ENCODE measurements around the gene FOXB2.
"Not testable (repeated sequence)": the region's sequence is repeated elsewhere in the genome, so short reads cannot be mapped to it uniquely, and the experiment has no call there.

Gene FOXB2

GRCh38 chr9:77019236-77019925 lies at the start of gene FOXB2:
FOXB2 (plus strand) TSS chr9:77019655; CDS start chr9:77019655, 0 bp downstream.
- peak within 1 kb of the TSS; percentile 42 for H3K4me3 ChIP-seq
- no peaks in the 10 kb centered on the region for H3K9me3 ChIP-seq (ENCODE audit: low read depth, low read length)
- TF ChIP-seq POLR2AphosphoS5 (IDR thresholded peaks at IDR 0.05; ENCODE audit: borderline replicate concordance, low read depth, low read length) (no peak), EZH2 (IDR thresholded peaks at IDR 0.05) (peak; percentile 73), FOXP2 (optimal IDR thresholded peaks at IDR 0.05; ENCODE audit: control extremely low read depth, extremely low read length, insufficient read depth) (no peak)
- no peak within 1 kb of the TSS for H3K27ac ChIP-seq
- no peak for DNase-seq (ENCODE audit: low read depth, low spot score)
- no peak within 1 kb of the TSS for H3K9ac ChIP-seq (ENCODE audit: insufficient read length)
- no peaks in the 10 kb centered on the region for H3K36me3 ChIP-seq (ENCODE audit: insufficient read depth, low read length)

- no peaks in the 10 kb centered on the region for H3K36me3 ChIP-seq (ENCODE audit: insufficient read depth, low read length)
- H3K4me3 ChIP-seq = no peak overlapping the region
- no peak for TF ChIP-seq EZH2 (IDR thresholded peaks at IDR 0.05)
- TF ChIP-seq POLR2AphosphoS5 (IDR thresholded peaks at IDR 0.05; ENCODE audit: borderline replicate concordance, low read depth, low read length) = no peak
- TF ChIP-seq FOXP2 (optimal IDR thresholded peaks at IDR 0.05; ENCODE audit: control extremely low read depth, extremely low read length, insufficient read depth) = no peak
- H3K27ac ChIP-seq = no peak overlapping the region
- no peak overlapping the region for H3K9ac ChIP-seq (ENCODE audit: insufficient read length)
- H3K9me3 ChIP-seq (ENCODE audit: low read depth, low read length) = no peaks in the 10 kb centered on the region
- DNase-seq (ENCODE audit: low read depth, low spot score) = no peak
These were observed 49.7 kb upstream of the FOXB2 start for GRCh38 chr9:76969716-76970115.

- H3K27ac ChIP-seq; H3K9ac ChIP-seq (ENCODE audit: insufficient read length); DNase-seq (ENCODE audit: low read depth, low spot score); H3K36me3 ChIP-seq (ENCODE audit: insufficient read depth, low read length); H3K4me3 ChIP-seq; H3K9me3 ChIP-seq (ENCODE audit: low read depth, low read length): not testable (repeated sequence)
These were observed 40.6 kb upstream of the FOXB2 start for GRCh38 chr9:76978831-76979230.

GRCh38 chr9:76980566-76980965 lies 38.9 kb upstream of the FOXB2 start:
- no peak overlapping the region for H3K4me3 ChIP-seq
- TF ChIP-seq FOXP2 (optimal IDR thresholded peaks at IDR 0.05; ENCODE audit: control extremely low read depth, extremely low read length, insufficient read depth) (no peak), POLR2AphosphoS5 (IDR thresholded peaks at IDR 0.05; ENCODE audit: borderline replicate concordance, low read depth, low read length) (no peak), EZH2 (IDR thresholded peaks at IDR 0.05) (no peak)
- no peak for DNase-seq (ENCODE audit: low read depth, low spot score)
- no peaks in the 10 kb centered on the region for H3K9me3 ChIP-seq (ENCODE audit: low read depth, low read length)
- no peak overlapping the region for H3K27ac ChIP-seq
- H3K36me3 ChIP-seq (ENCODE audit: insufficient read depth, low read length) = no peaks in the 10 kb centered on the region
- no peak overlapping the region for H3K9ac ChIP-seq (ENCODE audit: insufficient read length)

GRCh38 chr9:76984486-76984885 lies 35.0 kb upstream of the FOXB2 start:
- Histone ChIP-seq H3K9me3 (ENCODE audit: low read depth, low read length) (no peaks in the 10 kb centered on the region), H3K36me3 (ENCODE audit: insufficient read depth, low read length) (no peaks in the 10 kb centered on the region), H3K27ac (no peak overlapping the region), H3K9ac (ENCODE audit: insufficient read length) (no peak overlapping the region), H3K4me3 (no peak overlapping the region)
- no peak for DNase-seq (ENCODE audit: low read depth, low spot score)
- TF ChIP-seq POLR2AphosphoS5 (IDR thresholded peaks at IDR 0.05; ENCODE audit: borderline replicate concordance, low read depth, low read length) (no peak), EZH2 (IDR thresholded peaks at IDR 0.05) (no peak), FOXP2 (optimal IDR thresholded peaks at IDR 0.05; ENCODE audit: control extremely low read depth, extremely low read length, insufficient read depth) (no peak)

DNA sequence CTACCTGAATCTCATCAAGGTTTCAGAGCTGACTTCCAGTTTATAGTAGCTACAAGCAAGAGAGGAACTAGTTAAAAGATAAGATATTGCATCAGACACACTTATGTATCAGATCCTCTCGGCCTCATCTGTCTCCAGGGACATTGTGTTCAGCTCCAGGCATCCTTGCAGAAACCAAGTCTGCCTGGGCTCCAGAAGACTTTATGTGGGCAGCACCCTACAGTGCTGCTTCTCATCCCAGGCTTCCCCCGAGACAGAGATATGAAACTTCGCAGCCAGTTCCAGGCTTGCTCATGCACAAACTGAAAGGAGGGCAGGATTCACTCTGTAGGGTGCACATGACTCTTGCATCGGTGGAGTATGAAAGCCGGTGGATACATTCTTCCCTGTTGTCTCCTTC lies 33.9 kb upstream of the FOXB2 start:
- Histone ChIP-seq H3K36me3 (ENCODE audit: insufficient read depth, low read length) (no peaks in the 10 kb centered on the region), H3K4me3 (no peak overlapping the region), H3K9ac (ENCODE audit: insufficient read length) (no peak overlapping the region), H3K9me3 (ENCODE audit: low read depth, low read length) (no peaks in the 10 kb centered on the region), H3K27ac (no peak overlapping the region)
- TF ChIP-seq POLR2AphosphoS5 (IDR thresholded peaks at IDR 0.05; ENCODE audit: borderline replicate concordance, low read depth, low read length) (no peak), EZH2 (IDR thresholded peaks at IDR 0.05) (no peak), FOXP2 (optimal IDR thresholded peaks at IDR 0.05; ENCODE audit: control extremely low read depth, extremely low read length, insufficient read depth) (no peak)
- no peak for DNase-seq (ENCODE audit: low read depth, low spot score)

- no peak for TF ChIP-seq EZH2 (IDR thresholded peaks at IDR 0.05)
- TF ChIP-seq FOXP2 (optimal IDR thresholded peaks at IDR 0.05; ENCODE audit: control extremely low read depth, extremely low read length, insufficient read depth) = no peak
- TF ChIP-seq POLR2AphosphoS5 (IDR thresholded peaks at IDR 0.05; ENCODE audit: borderline replicate concordance, low read depth, low read length) = no peak
- H3K9me3 ChIP-seq (ENCODE audit: low read depth, low read length) = no peaks in the 10 kb centered on the region
- no peak for DNase-seq (ENCODE audit: low read depth, low spot score)
- no peak overlapping the region for H3K9ac ChIP-seq (ENCODE audit: insufficient read length)
- H3K27ac ChIP-seq = no peak overlapping the region
- H3K4me3 ChIP-seq = no peak overlapping the region
- H3K36me3 ChIP-seq (ENCODE audit: insufficient read depth, low read length) = no peaks in the 10 kb centered on the region
These were observed 31.8 kb upstream of the FOXB2 start for GRCh38 chr9:76987594-76988200.

DNA sequence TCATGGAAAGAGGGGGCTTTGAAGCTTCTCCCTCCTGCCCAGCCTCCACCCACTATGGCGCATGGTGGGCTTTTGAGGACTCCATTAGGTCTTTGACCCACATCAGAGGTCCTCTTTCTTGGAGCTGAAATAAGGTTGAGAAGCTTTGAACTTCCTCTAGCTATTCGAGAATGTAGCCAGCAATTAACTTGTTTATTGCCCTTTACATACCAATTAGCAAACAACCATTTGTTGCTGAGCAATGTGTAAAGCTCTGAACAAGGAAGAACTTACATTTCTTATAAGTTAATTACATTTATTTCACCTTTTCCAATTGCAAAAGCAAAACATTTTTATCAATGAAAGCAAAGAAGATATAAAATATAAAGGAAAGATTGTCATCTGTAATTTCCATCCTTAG lies 30.5 kb upstream of the FOXB2 start:
- H3K36me3 ChIP-seq (ENCODE audit: insufficient read depth, low read length) = no peaks in the 10 kb centered on the region
- H3K27ac ChIP-seq = no peak overlapping the region
- H3K4me3 ChIP-seq = no peak overlapping the region
- no peak for DNase-seq (ENCODE audit: low read depth, low spot score)
- H3K9ac ChIP-seq (ENCODE audit: insufficient read length) = no peak overlapping the region
- TF ChIP-seq POLR2AphosphoS5 (IDR thresholded peaks at IDR 0.05; ENCODE audit: borderline replicate concordance, low read depth, low read length) = no peak
- TF ChIP-seq FOXP2 (optimal IDR thresholded peaks at IDR 0.05; ENCODE audit: control extremely low read depth, extremely low read length, insufficient read depth) = no peak
- TF ChIP-seq EZH2 (IDR thresholded peaks at IDR 0.05) = no peak
- no peaks in the 10 kb centered on the region for H3K9me3 ChIP-seq (ENCODE audit: low read depth, low read length)

GRCh38 chr9:76989501-76989900 lies 30.0 kb upstream of the FOXB2 start:
- no peaks in the 10 kb centered on the region for H3K9me3 ChIP-seq (ENCODE audit: low read depth, low read length)
- no peak for DNase-seq (ENCODE audit: low read depth, low spot score)
- TF ChIP-seq POLR2AphosphoS5 (IDR thresholded peaks at IDR 0.05; ENCODE audit: borderline replicate concordance, low read depth, low read length) (no peak), EZH2 (IDR thresholded peaks at IDR 0.05) (no peak), FOXP2 (optimal IDR thresholded peaks at IDR 0.05; ENCODE audit: control extremely low read depth, extremely low read length, insufficient read depth) (no peak)

More at GRCh38 chr9:76989501-76989900, 30.0 kb upstream of the FOXB2 start:
- Histone ChIP-seq H3K27ac (no peak overlapping the region), H3K4me3 (no peak overlapping the region), H3K9ac (ENCODE audit: insufficient read length) (no peak overlapping the region), H3K36me3 (ENCODE audit: insufficient read depth, low read length) (no peaks in the 10 kb centered on the region)

Measured in SK-N-MC (cell line).